HCT116 (cell line): ENCODE measurements around the gene OR51E2. TPM values are rescaled to one million over a fixed set of nuclear protein-coding genes. Genes with fewer than 3 reads are reported as not detected.

Experiments used
- ATAC-seq: fragments of 200-7000 bp; cut with Tn5 transposase; 2 replicates; pipeline ENCODE4 v1.9.1; 2020; ENCODE audit warnings: mild to moderate bottlenecking, moderate library complexity
- BruUV-seq: library from RNA; stranded (reverse); fragments of 400-500 nt; replicated peaks from 2 replicates; lab custom pipeline; 2021; lab: Mats Ljungman, UMichigan
- CTCF ChIA-PET: fragments of 300-600 bp; sonication (Branson Sonifier 250); formaldehyde crosslinking; loops from one replicate; lab custom pipeline; 2021; ENCODE audit warnings: antibody characterized with exemption; lab: Charles Lee
- POLR2A ChIA-PET: fragments of 300-600, 350-600 bp; sonication (Branson Sonifier 250); formaldehyde crosslinking; loops from one replicate; lab custom pipeline; 2021; ENCODE audit warnings: antibody characterized with exemption; lab: Charles Lee
- RAD21 ChIA-PET, 2 experiments: fragments of 300-600 bp; sonication (Branson Sonifier 250); formaldehyde crosslinking; loops; one replicate each; lab custom pipeline; 2023; ENCODE audit warnings: low total read pairs in 2 of 2; ENCODE audit not compliant: uncharacterized antibody in 2 of 2, unreplicated experiment in 2 of 2, low non-redundant PET in 1 of 2; lab: Charles Lee
- DNase-seq: peaks from one replicate; pipeline ENCODE4 v3.0.0-alpha.2; 2010; ENCODE audit warnings: low read depth, low spot score
- H2AFZ ChIP-seq: fragments of 200-600 bp; shearing (Covaris generic), sonication (generic); 2 replicates; pipeline ENCODE4 v1.6.1; 2017; ENCODE audit warnings: low read depth, mixed run types, mixed read lengths, antibody characterized with exemption, low read length; ENCODE audit not compliant: poor library complexity, severe bottlenecking
- H3K27ac ChIP-seq: 2 replicates; pipeline ENCODE4 v1.5.1; 2012; ENCODE audit warnings: low read depth, low read length
- H3K27me3 ChIP-seq: fragments of 200-600 bp; sonication (generic); 2 replicates; pipeline ENCODE4 v1.6.1; 2016; ENCODE audit warnings: mixed run types, low read length, mixed read lengths; ENCODE audit not compliant: insufficient read depth
- H3K36me3 ChIP-seq, 2 experiments: fragments of 200-500 bp in 1 of 2; fragments of 200-600 bp in 1 of 2; sonication (Bioruptor generic) in 1 of 2; sonication (generic) in 1 of 2; 2 replicates each; pipeline versions ENCODE4 v1.5.1 to v1.6.1; 2014 to 2016; ENCODE audit warnings: low read length in 2 of 2, inconsistent platforms in 1 of 2, mixed read lengths in 1 of 2, mixed run types in 1 of 2; ENCODE audit not compliant: insufficient read depth in 2 of 2, control insufficient read depth in 1 of 2
- H3K4me1 ChIP-seq, 2 experiments: fragments of 200-600 bp in 1 of 2; sonication (generic) in 1 of 2; 2 replicates each; pipeline versions ENCODE4 v1.5.1 to v1.6.1; 2012 to 2017; ENCODE audit warnings: low read length in 2 of 2, inconsistent platforms in 1 of 2, mild to moderate bottlenecking in 1 of 2, mixed read lengths in 1 of 2, mixed run types in 1 of 2, moderate library complexity in 1 of 2; ENCODE audit not compliant: insufficient read depth in 2 of 2, control insufficient read depth in 1 of 2
- H3K4me2 ChIP-seq: fragments of 200-600 bp; sonication (generic); 2 replicates; pipeline ENCODE4 v1.6.1; 2017; ENCODE audit warnings: mixed run types, low read length, mixed read lengths
- H3K4me3 ChIP-seq, 2 experiments: fragments of 200-600 bp in 1 of 2; sonication (generic) in 1 of 2; replicated peaks in 1 of 2; 2 replicates each; pipeline ENCODE4 v1.5.1; 2011 to 2016; ENCODE audit warnings: low read length in 2 of 2, control low read depth in 1 of 2, low read depth in 1 of 2, mild to moderate bottlenecking in 1 of 2, mixed read lengths in 1 of 2, mixed run types in 1 of 2
- H3K79me2 ChIP-seq: fragments of 200-600 bp; sonication (generic); 2 replicates; pipeline ENCODE4 v1.6.1; 2017; ENCODE audit warnings: mild to moderate bottlenecking, mixed run types, low read length, moderate library complexity, mixed read lengths; ENCODE audit not compliant: insufficient read depth
- H3K9ac ChIP-seq: fragments of 200-600 bp; sonication (generic); 2 replicates; pipeline ENCODE4 v1.6.1; 2016; ENCODE audit warnings: low read length, mixed read lengths
- H3K9me2 ChIP-seq: fragments of 200-600 bp; sonication (generic), shearing (Covaris generic); 2 replicates; pipeline ENCODE4 v1.6.1; 2017; ENCODE audit warnings: mixed run types, mild to moderate bottlenecking, moderate library complexity; ENCODE audit not compliant: insufficient read depth
- H3K9me3 ChIP-seq, 2 experiments: fragments of 200-500 bp in 1 of 2; fragments of 200-600 bp in 1 of 2; sonication (Bioruptor generic) in 1 of 2; sonication (generic) in 1 of 2; 2 replicates each; pipeline ENCODE4 v1.6.1; 2014 to 2017; ENCODE audit warnings: low read length in 2 of 2, mixed read lengths in 2 of 2, inconsistent platforms in 1 of 2, low read depth in 1 of 2, mild to moderate bottlenecking in 1 of 2, mixed run types in 1 of 2, moderate library complexity in 1 of 2; ENCODE audit not compliant: control insufficient read depth in 1 of 2, insufficient read depth in 1 of 2
- H4K20me1 ChIP-seq: fragments of 200-600 bp; sonication (generic), shearing (Covaris generic); 2 replicates; pipeline ENCODE4 v1.6.1; 2017; ENCODE audit warnings: mixed run types, mild to moderate bottlenecking, moderate library complexity; ENCODE audit not compliant: insufficient read depth
- CBX3 ChIP-seq: IDR thresholded peaks from 2 replicates; pipeline ENCODE4 v1.6.1; 2012; ENCODE audit warnings: low read depth
- EGR1 ChIP-seq: IDR thresholded peaks from 2 replicates; pipeline ENCODE4 v1.6.1; 2012; ENCODE audit warnings: low read depth
- ELF1 ChIP-seq: IDR thresholded peaks from 2 replicates; pipeline ENCODE4 v1.6.1; 2012; ENCODE audit warnings: low read depth, borderline replicate concordance
- EZH2 ChIP-seq: fragments of 200-600 bp; sonication (generic); IDR thresholded peaks from 2 replicates; pipeline ENCODE4 v1.6.1; 2017; ENCODE audit warnings: antibody characterized with exemption, mixed run types
- FOSL1 ChIP-seq: IDR thresholded peaks from 2 replicates; pipeline ENCODE4 v1.6.1; 2012; ENCODE audit warnings: low read depth
- POLR2A ChIP-seq: IDR thresholded peaks from 2 replicates; pipeline ENCODE4 v1.7.0; 2011; ENCODE audit warnings: borderline replicate concordance; ENCODE audit not compliant: insufficient read depth, insufficient read length; ENCODE audit errors: extremely low read depth
- SIN3A ChIP-seq: IDR thresholded peaks from 2 replicates; pipeline ENCODE4 v1.6.1; 2012; ENCODE audit warnings: low read depth
- SRF ChIP-seq: IDR thresholded peaks from 2 replicates; pipeline ENCODE4 v1.6.1; 2012; ENCODE audit warnings: low read depth
- TCF7L2 ChIP-seq: IDR thresholded peaks from 2 replicates; pipeline ENCODE4 v1.7.0; 2011; ENCODE audit warnings: borderline replicate concordance, inconsistent platforms; ENCODE audit not compliant: insufficient read depth, insufficient read length; ENCODE audit errors: extremely low read depth
- ZFX ChIP-seq: fragments of 450-650 bp; IDR thresholded peaks from 2 replicates; pipeline ENCODE4 v1.6.1; 2017
- ZNF274 ChIP-seq: fragments of 200-500 bp; sonication (Bioruptor generic); IDR thresholded peaks from 2 replicates; pipeline ENCODE4 v1.6.1; 2014; ENCODE audit warnings: mild to moderate bottlenecking, low read depth, low read length, inconsistent platforms
- intact Hi-C: fragments of 100-400 bp; cut with micrococcal nuclease; formaldehyde crosslinking; loops from 2 replicates; pipeline ENCODE4 v1.10.0; 2022
- total RNA-seq: library from RNA; stranded (reverse); gene quantifications from one replicate; pipeline ENCODE4 v1.2.1, GENCODE V29; 2021; ENCODE audit not compliant: unreplicated experiment
- TF ChIP-seq, protein P1 (sequence below): IDR thresholded peaks from 2 replicates; pipeline ENCODE4 v1.6.1; 2011; ENCODE audit warnings: mild to moderate bottlenecking, low read length, moderate library complexity; ENCODE audit not compliant: insufficient replicate concordance; ENCODE audit errors: extremely low read depth
- TF ChIP-seq, protein P2 (sequence below): IDR thresholded peaks from 2 replicates; pipeline ENCODE4 v1.6.1; 2012
- TF ChIP-seq, protein P3 (sequence below): IDR thresholded peaks from 2 replicates; pipeline ENCODE4 v1.6.1; 2012

OR51E2 gene
- total RNA-seq, 1 experiment from 2014 or later: not detected

GRCh38 chr11:4713241-4713640 lies 15.6 kb upstream of the OR51E2 start:
- ChIA-PET POLR2A (no interaction called here), RAD21 (no interaction called here), CTCF (interaction anchor here (0.6 kb wide), 1 partner anchor 1099 kb away, joined by 3 read pairs; no protein-coding TSS in a partner anchor)
- no peak overlapping the region for H3K9ac ChIP-seq
- no peaks in the 10 kb centered on the region for H3K4me1 ChIP-seq
- no peaks in the 10 kb centered on the region for H3K9me3 ChIP-seq
- no peaks in the 10 kb centered on the region for H3K79me2 ChIP-seq
- H4K20me1 ChIP-seq: no peaks in the 10 kb centered on the region
- ATAC-seq (no peak), DNase-seq (no peak)
- H3K4me3 ChIP-seq: no peak overlapping the region
- H3K9me2 ChIP-seq: no peaks in the 10 kb centered on the region
- no peak overlapping the region for H3K27ac ChIP-seq
- intact Hi-C loops: no loop called here
- no peak overlapping the region for H3K4me2 ChIP-seq
- BruUV-seq: no TSS peak
- H3K27me3 ChIP-seq: peaks cover 62% of the 10 kb centered on the region
- H3K36me3 ChIP-seq: no peaks in the 10 kb centered on the region
- no peak for TF ChIP-seq EZH2
- TF ChIP-seq SIN3A: no peak
- no peak for TF ChIP-seq TCF7L2
- no peak for TF ChIP-seq POLR2A
- TF ChIP-seq, protein P1, sequence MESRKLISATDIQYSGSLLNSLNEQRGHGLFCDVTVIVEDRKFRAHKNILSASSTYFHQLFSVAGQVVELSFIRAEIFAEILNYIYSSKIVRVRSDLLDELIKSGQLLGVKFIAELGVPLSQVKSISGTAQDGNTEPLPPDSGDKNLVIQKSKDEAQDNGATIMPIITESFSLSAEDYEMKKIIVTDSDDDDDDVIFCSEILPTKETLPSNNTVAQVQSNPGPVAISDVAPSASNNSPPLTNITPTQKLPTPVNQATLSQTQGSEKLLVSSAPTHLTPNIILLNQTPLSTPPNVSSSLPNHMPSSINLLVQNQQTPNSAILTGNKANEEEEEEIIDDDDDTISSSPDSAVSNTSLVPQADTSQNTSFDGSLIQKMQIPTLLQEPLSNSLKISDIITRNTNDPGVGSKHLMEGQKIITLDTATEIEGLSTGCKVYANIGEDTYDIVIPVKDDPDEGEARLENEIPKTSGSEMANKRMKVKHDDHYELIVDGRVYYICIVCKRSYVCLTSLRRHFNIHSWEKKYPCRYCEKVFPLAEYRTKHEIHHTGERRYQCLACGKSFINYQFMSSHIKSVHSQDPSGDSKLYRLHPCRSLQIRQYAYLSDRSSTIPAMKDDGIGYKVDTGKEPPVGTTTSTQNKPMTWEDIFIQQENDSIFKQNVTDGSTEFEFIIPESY: no peak
- no peak for TF ChIP-seq FOSL1
- no peak for TF ChIP-seq ZFX
- TF ChIP-seq CBX3: no peak
- TF ChIP-seq ELF1: no peak
- TF ChIP-seq SRF: no peak
- TF ChIP-seq, protein P2, sequence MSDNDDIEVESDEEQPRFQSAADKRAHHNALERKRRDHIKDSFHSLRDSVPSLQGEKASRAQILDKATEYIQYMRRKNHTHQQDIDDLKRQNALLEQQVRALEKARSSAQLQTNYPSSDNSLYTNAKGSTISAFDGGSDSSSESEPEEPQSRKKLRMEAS: no peak
- no peak for TF ChIP-seq ZNF274
- TF ChIP-seq, protein P3, sequence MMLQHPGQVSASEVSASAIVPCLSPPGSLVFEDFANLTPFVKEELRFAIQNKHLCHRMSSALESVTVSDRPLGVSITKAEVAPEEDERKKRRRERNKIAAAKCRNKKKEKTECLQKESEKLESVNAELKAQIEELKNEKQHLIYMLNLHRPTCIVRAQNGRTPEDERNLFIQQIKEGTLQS: no peak
- no peak for TF ChIP-seq EGR1
- no peak overlapping the region for H2AFZ ChIP-seq
